ENCODE results near the gene PARD3. TPM values are rescaled to one million over a fixed set of nuclear protein-coding genes. Genes with fewer than 3 reads are reported as not detected.

The PARD3 gene
- total and polyA plus RNA-seq, 2 donors (not counting 3 experiments of a cell fraction or from before 2014, with no cell fraction given): 7.3 to 24.1 TPM

- H3K9me1 ChIP-seq (replicated peaks; ENCODE audit: control insufficient read depth, extremely low read depth, insufficient read depth, low read length): no peaks in the 10 kb centered on the region
- DNase-seq (ENCODE audit: low read depth, low spot score): no peak
- no peak overlapping the region for H3K9ac ChIP-seq (replicated peaks; ENCODE audit: extremely low read depth, insufficient read depth, low read length)
- H3K27me3 ChIP-seq (ENCODE audit: control insufficient read depth in 2 of 2, insufficient read depth in 2 of 2, low read length in 2 of 2): no peaks in the 10 kb centered on the region
- no peaks in the 10 kb centered on the region for H4K20me1 ChIP-seq (replicated peaks; ENCODE audit: control insufficient read depth, extremely low read depth, insufficient read depth, low read length)
- no peak overlapping the region for H2AFZ ChIP-seq (ENCODE audit: low read depth, low read length)
- ChIA-PET POLR2A (no interaction called here), CTCF (no interaction called here)
- H3K79me2 ChIP-seq (ENCODE audit: control insufficient read depth, insufficient read depth, low read length): no peaks in the 10 kb centered on the region
- intact Hi-C loops (cut with micrococcal nuclease): no loop called here
- no peaks in the 10 kb centered on the region for H3K36me3 ChIP-seq (ENCODE audit: control insufficient read depth in 2 of 2, extremely low read depth in 1 of 2, insufficient read depth in 2 of 2, low read length in 2 of 2)
- H3K4me1 ChIP-seq (ENCODE audit: control insufficient read depth, extremely low read depth, insufficient read depth, low read length): no peaks in the 10 kb centered on the region
- no peak overlapping the region for H3K27ac ChIP-seq (ENCODE audit: insufficient read depth, low read depth, low read length)
- FAIRE-seq: peak; percentile 24
- no peaks in the 10 kb centered on the region for H3K9me3 ChIP-seq (replicated peaks; ENCODE audit: control insufficient read depth, insufficient read depth, low read length)
- TF ChIP-seq GATA2 (IDR thresholded peaks at IDR 0.05; ENCODE audit: insufficient read depth, insufficient read length, low read depth, low read length) (no peak), POLR2AphosphoS5 (IDR thresholded peaks at IDR 0.05; ENCODE audit: insufficient read depth, low read depth, low read length) (no peak), MAX (IDR thresholded peaks at IDR 0.05; ENCODE audit: insufficient read depth, insufficient read length) (no peak), EZH2 (IDR thresholded peaks at IDR 0.05; ENCODE audit: borderline replicate concordance, low read depth, low read length, severe bottlenecking) (no peak)
- no peak overlapping the region for H3K4me2 ChIP-seq (ENCODE audit: insufficient read depth, low read length)
- dilution Hi-C loops (cut with MboI; ENCODE audit: extremely low pct_ligation_motif_present, low sequenced_read_pairs): no loop called here
- H3K4me3 ChIP-seq (replicated peaks in 1 of 3; ENCODE audit: insufficient read depth in 1 of 3, low read depth in 1 of 3, low read length in 3 of 3): no peak overlapping the region
- BruUV-seq (replicated peaks): no TSS peak
These were observed 188.8 kb downstream of the PARD3 start for GRCh38 chr10:34626158-34626880.

GRCh38 chr10:34624323-34625153 lies 190.6 kb downstream of the PARD3 start:
- Histone ChIP-seq H3K27me3 (ENCODE audit: control insufficient read depth in 2 of 2, insufficient read depth in 2 of 2, low read length in 2 of 2) (no peaks in the 10 kb centered on the region), H3K4me3 (replicated peaks in 1 of 3; ENCODE audit: insufficient read depth in 1 of 3, low read depth in 1 of 3, low read length in 3 of 3) (no peak overlapping the region), H3K9me3 (replicated peaks; ENCODE audit: control insufficient read depth, insufficient read depth, low read length) (no peaks in the 10 kb centered on the region), H3K9me1 (replicated peaks; ENCODE audit: control insufficient read depth, extremely low read depth, insufficient read depth, low read length) (no peaks in the 10 kb centered on the region), H4K20me1 (replicated peaks; ENCODE audit: control insufficient read depth, extremely low read depth, insufficient read depth, low read length) (no peaks in the 10 kb centered on the region), H3K36me3 (ENCODE audit: control insufficient read depth in 2 of 2, extremely low read depth in 1 of 2, insufficient read depth in 2 of 2, low read length in 2 of 2) (no peaks in the 10 kb centered on the region), H3K9ac (replicated peaks; ENCODE audit: extremely low read depth, insufficient read depth, low read length) (no peak overlapping the region), H3K79me2 (ENCODE audit: control insufficient read depth, insufficient read depth, low read length) (no peaks in the 10 kb centered on the region), H3K27ac (ENCODE audit: insufficient read depth, low read depth, low read length) (no peak overlapping the region), H3K4me2 (ENCODE audit: insufficient read depth, low read length) (no peak overlapping the region), H2AFZ (ENCODE audit: low read depth, low read length) (no peak overlapping the region), H3K4me1 (ENCODE audit: control insufficient read depth, extremely low read depth, insufficient read depth, low read length) (no peaks in the 10 kb centered on the region)
- intact Hi-C loops (cut with micrococcal nuclease) (no loop called here), dilution Hi-C loops (cut with MboI; ENCODE audit: extremely low pct_ligation_motif_present, low sequenced_read_pairs) (no loop called here)
- CTCF ChIA-PET: interaction anchor here (1.4 to 2.0 kb wide), 3 partner anchors 11 to 23 kb away, joined by 4 to 7 read pairs (median 5); no protein-coding TSS in a partner anchor
- TF ChIP-seq MYC (IDR thresholded peaks at IDR 0.05; ENCODE audit: low read depth, low read length): no peak
- TF ChIP-seq EZH2 (IDR thresholded peaks at IDR 0.05; ENCODE audit: borderline replicate concordance, low read depth, low read length, severe bottlenecking): no peak
- no peak for TF ChIP-seq GATA2 (IDR thresholded peaks at IDR 0.05; ENCODE audit: insufficient read depth, insufficient read length, low read depth, low read length)
- TF ChIP-seq POLR2AphosphoS5 (IDR thresholded peaks at IDR 0.05; ENCODE audit: insufficient read depth, low read depth, low read length): no peak
- no peak for TF ChIP-seq CTCF (IDR thresholded peaks at IDR 0.05; ENCODE audit: extremely low read depth in 1 of 2, insufficient read depth in 1 of 2, low read depth in 1 of 2, low read length in 2 of 2)
- no peak for TF ChIP-seq POLR2A (IDR thresholded peaks at IDR 0.05; ENCODE audit: low read depth, low read length)
- TF ChIP-seq MAX (IDR thresholded peaks at IDR 0.05; ENCODE audit: insufficient read depth, insufficient read length): no peak
- no peak for TF ChIP-seq JUN (IDR thresholded peaks at IDR 0.05; ENCODE audit: borderline replicate concordance, insufficient read depth, insufficient read length, low read depth)
- TF ChIP-seq FOS (IDR thresholded peaks at IDR 0.05; ENCODE audit: borderline replicate concordance, insufficient read depth, low read length): no peak
- DNase-seq (ENCODE audit: low read depth, low spot score) (no peak), FAIRE-seq (no peak)
- BruUV-seq (replicated peaks): no TSS peak
- POLR2A ChIA-PET: no interaction called here
